GM21381 (cell line): Measurements from ENCODE around the gene ENG.
"Not testable (repeated sequence)": the region's sequence is repeated elsewhere in the genome, so short reads cannot be mapped to it uniquely, and the experiment has no call there.

Experiments used
- ATAC-seq: cut with Tn5 transposase; IDR thresholded peaks from one replicate; pipeline ENCODE4 v1.9.1; 2021; ENCODE audit warnings: mild to moderate bottlenecking, moderate library complexity; ENCODE audit not compliant: unreplicated experiment

The ENG gene

GRCh38 chr9:127854184-127854806 is at the start of gene ENG:
Gene ENG (minus strand): TSS chr9:127854658. CDS start chr9:127854355, 303 bp downstream.
- ATAC-seq = no peak

GRCh38 chr9:127903557-127904475 is 49.4 kb upstream of the ENG start:
- peak; percentile 34 for ATAC-seq

- peak; percentile 57 for ATAC-seq
These were observed 44.9 kb upstream of the ENG start, which contains the start of gene ST6GALNAC6 for GRCh38 chr9:127899128-127899943. Gene ST6GALNAC6 (minus strand): TSS chr9:127899603. CDS start chr9:127897981, 1,622 bp downstream.

DNA sequence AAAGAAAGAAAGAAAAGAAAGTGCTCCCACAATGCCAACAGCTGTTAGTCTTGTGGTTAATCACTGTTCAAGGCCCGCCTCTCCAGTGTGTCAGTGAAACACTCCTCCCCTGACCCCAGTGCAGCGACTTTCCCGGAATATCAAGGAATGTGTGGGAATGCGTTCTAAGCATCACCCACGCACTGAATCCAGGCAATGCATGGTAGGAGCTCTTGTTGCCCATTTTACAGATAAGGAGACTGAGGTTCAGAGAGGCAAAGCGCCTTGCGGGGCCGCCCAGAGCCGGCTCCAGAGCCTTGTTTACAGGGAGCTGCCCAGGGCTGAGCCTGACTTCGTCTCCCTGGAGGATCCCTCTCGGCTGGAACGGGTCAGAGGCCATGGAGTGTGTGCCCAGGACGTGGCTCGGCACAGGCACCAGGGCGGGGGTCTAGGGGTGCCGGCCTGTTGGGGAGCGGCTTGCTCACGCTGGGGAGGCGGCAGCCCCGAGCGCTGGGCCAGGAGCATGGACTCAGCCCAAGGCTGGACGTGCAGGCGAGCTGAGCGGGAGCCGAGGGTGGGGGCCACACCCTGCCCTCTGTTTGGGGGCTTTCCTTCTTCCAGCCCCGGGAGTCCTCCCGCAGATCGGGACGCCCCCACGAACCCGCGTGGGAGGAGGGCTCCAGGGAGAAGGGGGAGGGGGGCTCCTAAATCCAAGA is 44.1 kb upstream of the ENG start:
- peak; percentile 15 for ATAC-seq

- ATAC-seq = no peak
These were observed 42.8 kb upstream of the ENG start for GRCh38 chr9:127897193-127897692.

GRCh38 chr9:127896395-127897192 is 42.1 kb upstream of the ENG start:
- no peak for ATAC-seq

GRCh38 chr9:127895811-127896210 is 41.4 kb upstream of the ENG start:
- no peak for ATAC-seq

DNA sequence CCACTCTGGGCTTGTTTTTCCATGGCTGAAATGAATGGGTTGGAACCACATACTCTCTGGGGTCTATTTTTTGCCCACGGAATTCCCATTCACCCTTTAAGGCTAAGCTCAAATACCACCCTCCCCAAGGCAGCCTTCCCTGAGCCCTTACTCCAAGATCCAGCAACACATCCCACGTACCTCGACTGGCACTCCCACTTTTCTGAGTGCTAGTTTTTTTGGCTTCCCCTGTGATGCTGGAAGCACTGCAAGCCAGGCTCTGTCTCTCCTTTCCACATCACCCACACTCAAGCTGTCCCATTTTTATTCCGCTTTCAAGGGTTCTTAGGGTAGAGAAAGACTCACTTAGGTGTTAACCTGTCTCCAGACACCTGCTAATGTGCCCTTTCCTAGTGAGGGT is 38.9 kb upstream of the ENG start:
- ATAC-seq = no peak

DNA sequence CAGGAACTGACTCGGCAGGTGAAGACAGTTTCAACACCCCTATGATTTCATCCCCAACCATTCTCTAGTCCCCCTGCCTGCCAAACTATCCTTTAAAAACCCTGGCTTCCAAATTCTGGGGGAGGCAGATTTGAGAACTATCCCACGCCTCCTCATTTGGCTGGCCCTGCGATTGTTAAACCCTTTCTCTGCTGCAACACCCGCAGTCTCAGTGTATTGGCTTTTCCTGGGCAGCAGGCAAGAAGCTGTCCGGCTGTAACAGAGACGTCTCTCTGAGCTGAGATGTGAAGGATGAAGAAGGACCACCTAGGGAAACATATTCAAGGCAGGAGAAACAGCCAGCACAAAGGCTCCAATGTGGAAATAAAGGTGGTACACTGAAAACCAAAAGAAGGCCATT is 38.4 kb upstream of the ENG start:
- ATAC-seq = no peak

- ATAC-seq = no peak
These were observed 35.6 kb upstream of the ENG start for GRCh38 chr9:127890053-127890452.

DNA sequence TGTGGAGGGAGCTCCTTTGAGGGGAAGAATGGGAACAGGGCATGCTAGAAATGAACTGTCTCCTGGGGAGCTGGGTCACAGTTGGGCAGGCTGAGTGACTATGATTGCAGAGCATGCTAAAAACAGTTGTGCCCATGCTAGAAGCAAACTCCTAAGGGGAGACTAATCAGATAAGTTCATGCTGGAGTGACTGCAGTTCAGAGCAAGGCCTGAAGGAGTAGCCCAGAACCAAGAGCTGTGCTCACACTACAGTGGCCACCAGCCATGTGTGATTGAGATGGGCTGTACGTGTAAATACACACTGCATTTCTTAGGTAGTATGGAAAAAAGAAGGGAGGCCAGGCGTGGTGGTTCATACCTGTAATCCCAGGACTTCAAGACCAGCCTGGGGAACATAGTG is 33.3 kb upstream of the ENG start:
- no peak for ATAC-seq

- ATAC-seq = no peak
These were observed 32.0 kb upstream of the ENG start for GRCh38 chr9:127886401-127886972.

GRCh38 chr9:127885508-127886281 is 31.2 kb upstream of the ENG start:
- ATAC-seq = no peak

DNA sequence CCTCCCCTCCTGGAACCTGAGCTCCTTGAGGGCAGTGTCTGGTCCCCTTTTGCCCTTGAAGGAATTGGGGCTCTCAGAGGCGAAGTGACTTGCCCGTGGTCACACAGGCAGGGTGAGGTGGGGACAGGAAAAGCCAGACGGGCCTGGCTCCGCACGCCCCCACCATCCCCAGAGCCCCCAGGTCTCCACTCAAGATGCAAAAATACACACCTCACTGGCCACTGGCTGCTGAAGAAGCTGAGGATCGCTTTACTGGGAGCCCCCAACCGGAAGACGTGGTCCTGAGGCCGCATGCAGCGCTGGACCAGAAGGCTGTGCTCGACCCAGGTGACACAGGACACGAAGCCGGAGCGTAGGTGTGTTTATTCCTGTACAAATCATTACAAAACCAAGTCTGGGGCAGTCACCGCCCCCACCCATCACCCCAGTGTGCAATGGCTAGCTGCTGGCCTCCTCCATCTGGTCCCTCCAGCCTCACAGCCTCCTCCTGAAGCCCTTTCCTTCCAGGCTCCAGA is 30.6 kb upstream of the ENG start:
- ATAC-seq = no peak

DNA sequence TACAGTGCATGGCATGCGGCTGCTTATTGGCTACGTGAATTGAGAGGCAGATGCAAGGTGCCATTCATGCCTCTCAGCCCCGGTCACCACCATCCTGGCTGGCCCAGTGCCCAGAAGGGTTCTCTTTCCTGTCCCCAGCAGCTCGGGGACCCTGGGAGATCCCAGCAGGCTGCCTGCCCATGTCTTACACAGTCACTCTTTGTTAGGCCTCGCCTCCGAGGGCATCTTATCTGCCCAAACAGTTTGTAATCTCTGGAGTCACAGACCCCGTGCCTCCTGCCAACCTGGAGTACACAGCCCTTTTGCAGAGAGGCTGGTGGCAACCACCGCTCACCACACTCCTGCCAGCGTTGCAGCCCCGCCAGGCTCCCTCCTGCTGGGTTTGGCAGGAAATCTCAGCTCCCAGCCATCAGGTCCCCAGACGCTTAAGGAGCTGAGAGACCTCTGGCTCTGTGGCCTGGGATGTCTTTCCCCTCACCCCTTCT is 30.0 kb upstream of the ENG start:
- no peak for ATAC-seq

- ATAC-seq = no peak
These were observed 29.5 kb upstream of the ENG start for GRCh38 chr9:127883959-127884358.

GRCh38 chr9:127881715-127882114 is 27.3 kb upstream of the ENG start:
- ATAC-seq = not testable (repeated sequence)

GRCh38 chr9:127880143-127880542 is 25.7 kb upstream of the ENG start:
- ATAC-seq = no peak
